Measurements from ENCODE around the gene GAS6. TPM values are rescaled to one million over a fixed set of nuclear protein-coding genes. Genes with fewer than 3 reads are reported as not detected.

Gene GAS6
- total and polyA plus RNA-seq, 11 donors, result 96.7 to 438 (median 183) TPM

GRCh38 chr13:113793718-113794085 is 70.2 kb downstream of the GAS6 start:
- DNase-seq, result no peak
- no peak overlapping the region for H3K27ac ChIP-seq
- intact Hi-C loops (cut with DNase I), result no loop called here
- H3K36me3 ChIP-seq, result peaks cover 0 to 13% (median 0%) of the 10 kb centered on the region in 9 donors
- no peaks in the 10 kb centered on the region for H3K4me1 ChIP-seq
- no peak overlapping the region for H3K4me3 ChIP-seq
- WGBS, 4 donors, result 90 to 95% (median 95%) methylated on average over 9 to 15 of the region's 15 CpGs
- H3K27me3 ChIP-seq, result no peaks in the 10 kb centered on the region
- TF ChIP-seq CTCF (IDR thresholded peaks at IDR 0.05) (no peak), POLR2A (IDR thresholded peaks at IDR 0.05) (no peak)
- peak in 1 of 4 donors; percentile 10 for ATAC-seq
- H3K9me3 ChIP-seq, result no peaks in the 10 kb centered on the region

GRCh38 chr13:113792886-113793717 is 70.8 kb downstream of the GAS6 start:
- intact Hi-C loops (cut with DNase I), result no loop called here
- H3K9me3 ChIP-seq, result no peaks in the 10 kb centered on the region
- H3K4me1 ChIP-seq, result no peaks in the 10 kb centered on the region
- DNase-seq (no peak), ATAC-seq (no peak)
- H3K27ac ChIP-seq, result no peak overlapping the region
- WGBS, 4 donors, result 83 to 86% (median 85%) methylated on average over 30 to 33 of the region's 33 CpGs
- H3K27me3 ChIP-seq, result no peaks in the 10 kb centered on the region
- TF ChIP-seq CTCF (IDR thresholded peaks at IDR 0.05) (no peak), POLR2A (IDR thresholded peaks at IDR 0.05) (no peak)
- peaks cover 0 to 13% (median 0%) of the 10 kb centered on the region in 9 donors for H3K36me3 ChIP-seq
- no peak overlapping the region for H3K4me3 ChIP-seq

- no peaks in the 10 kb centered on the region for H3K27me3 ChIP-seq
- DNase-seq (no peak), ATAC-seq (no peak)
- H3K9me3 ChIP-seq, result no peaks in the 10 kb centered on the region
- intact Hi-C loops (cut with DNase I), result no loop called here
- peaks cover 0 to 13% (median 0%) of the 10 kb centered on the region in 9 donors for H3K36me3 ChIP-seq
- WGBS, 4 donors, result 72 to 83% (median 82%) methylated on average over 12 of the region's 12 CpGs
- TF ChIP-seq CTCF (IDR thresholded peaks at IDR 0.05), result no peak
- no peaks in the 10 kb centered on the region for H3K4me1 ChIP-seq
- no peak overlapping the region for H3K4me3 ChIP-seq
- H3K27ac ChIP-seq, result no peak overlapping the region
Observed at GRCh38 chr13:113792236-113792770, 71.6 kb downstream of the GAS6 start.

- H3K36me3 ChIP-seq, result peaks cover 0 to 13% (median 0%) of the 10 kb centered on the region in 9 donors
- H3K27me3 ChIP-seq, result no peaks in the 10 kb centered on the region
- DNase-seq (no peak), ATAC-seq (no peak)
- intact Hi-C loops (cut with DNase I), result no loop called here
- H3K4me3 ChIP-seq, result no peak overlapping the region
- no peaks in the 10 kb centered on the region for H3K9me3 ChIP-seq
- WGBS, 4 donors, result 70 to 84% (median 81%) methylated on average over 17 to 19 of the region's 19 CpGs
- TF ChIP-seq CTCF (IDR thresholded peaks at IDR 0.05) (no peak), POLR2A (IDR thresholded peaks at IDR 0.05) (no peak)
- H3K27ac ChIP-seq, result no peak overlapping the region
- no peaks in the 10 kb centered on the region for H3K4me1 ChIP-seq
Observed at GRCh38 chr13:113791761-113792160, 72.1 kb downstream of the GAS6 start.
